RWPE2 (cell line): ENCODE results near the gene TRIM3.

ENCODE experiments used
- ATAC-seq: fragments of 200-7000 bp; cut with Tn5 transposase; 3 replicates; pipeline ENCODE4 v1.9.1; 2021; ENCODE audit warnings: low read depth
- DNase-seq: peaks from one replicate; pipeline ENCODE4 v3.0.0-alpha.2; 2020; ENCODE audit warnings: low spot score
- H3K27ac ChIP-seq: fragments of 450-650 bp; 2 replicates; pipeline ENCODE4 v1.5.1; 2017; ENCODE audit warnings: mild to moderate bottlenecking; ENCODE audit not compliant: poor library complexity, severe bottlenecking
- H3K27me3 ChIP-seq: fragments of 250-450 bp; sonication (Bioruptor Pico); 2 replicates; pipeline ENCODE4 v1.5.1; 2021; ENCODE audit warnings: mild to moderate bottlenecking, moderate library complexity; ENCODE audit not compliant: insufficient read depth, poor library complexity, severe bottlenecking
- H3K36me3 ChIP-seq: fragments of 250-450 bp; sonication (Bioruptor Pico); 2 replicates; pipeline ENCODE4 v1.5.1; 2020; ENCODE audit warnings: low read depth, mild to moderate bottlenecking, moderate library complexity
- H3K4me1 ChIP-seq: fragments of 250-450 bp; sonication (Bioruptor Pico); 2 replicates; pipeline ENCODE4 v1.5.1; 2021; ENCODE audit warnings: mild to moderate bottlenecking, moderate library complexity; ENCODE audit not compliant: insufficient read depth, poor library complexity, severe bottlenecking
- H3K4me3 ChIP-seq: fragments of 250-450 bp; sonication (Bioruptor Pico); 2 replicates; pipeline ENCODE4 v1.5.1; 2021; ENCODE audit warnings: mild to moderate bottlenecking, moderate library complexity; ENCODE audit not compliant: severe bottlenecking
- H3K9me3 ChIP-seq: fragments of 250-450 bp; sonication (Bioruptor Pico); 2 replicates; pipeline ENCODE4 v1.5.1; 2021; ENCODE audit warnings: mild to moderate bottlenecking, moderate library complexity; ENCODE audit not compliant: severe bottlenecking
- TF ChIP-seq, protein P1 (sequence below): fragments of 450-650 bp; IDR thresholded peaks from one replicate; pipeline ENCODE4 v1.5.1; 2017; ENCODE audit warnings: mild to moderate bottlenecking, moderate library complexity; ENCODE audit not compliant: poor library complexity, severe bottlenecking

TRIM3 gene

DNA sequence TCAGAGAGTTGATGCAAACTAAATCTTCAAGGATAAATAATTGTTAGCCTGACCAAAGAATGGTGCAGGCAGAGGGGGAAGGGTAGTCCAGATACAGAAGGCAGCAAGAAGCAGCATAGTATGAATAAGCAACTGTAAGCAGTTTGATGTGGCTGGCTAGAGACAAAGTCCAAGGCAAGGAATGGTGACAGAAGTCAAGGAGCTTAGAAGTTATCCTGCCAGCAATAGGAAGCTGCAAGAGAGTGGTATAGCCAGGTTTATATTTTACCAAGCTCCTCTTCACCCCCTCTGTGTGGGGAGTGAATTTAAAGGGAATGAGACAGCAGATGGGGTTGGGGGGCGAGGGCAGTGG lies 14.7 kb downstream of the TRIM3 start:
- H3K4me3 ChIP-seq, result no peak overlapping the region
- DNase-seq (no peak), ATAC-seq (no peak)
- no peaks in the 10 kb centered on the region for H3K4me1 ChIP-seq
- H3K9me3 ChIP-seq, result no peaks in the 10 kb centered on the region
- TF ChIP-seq, protein P1, sequence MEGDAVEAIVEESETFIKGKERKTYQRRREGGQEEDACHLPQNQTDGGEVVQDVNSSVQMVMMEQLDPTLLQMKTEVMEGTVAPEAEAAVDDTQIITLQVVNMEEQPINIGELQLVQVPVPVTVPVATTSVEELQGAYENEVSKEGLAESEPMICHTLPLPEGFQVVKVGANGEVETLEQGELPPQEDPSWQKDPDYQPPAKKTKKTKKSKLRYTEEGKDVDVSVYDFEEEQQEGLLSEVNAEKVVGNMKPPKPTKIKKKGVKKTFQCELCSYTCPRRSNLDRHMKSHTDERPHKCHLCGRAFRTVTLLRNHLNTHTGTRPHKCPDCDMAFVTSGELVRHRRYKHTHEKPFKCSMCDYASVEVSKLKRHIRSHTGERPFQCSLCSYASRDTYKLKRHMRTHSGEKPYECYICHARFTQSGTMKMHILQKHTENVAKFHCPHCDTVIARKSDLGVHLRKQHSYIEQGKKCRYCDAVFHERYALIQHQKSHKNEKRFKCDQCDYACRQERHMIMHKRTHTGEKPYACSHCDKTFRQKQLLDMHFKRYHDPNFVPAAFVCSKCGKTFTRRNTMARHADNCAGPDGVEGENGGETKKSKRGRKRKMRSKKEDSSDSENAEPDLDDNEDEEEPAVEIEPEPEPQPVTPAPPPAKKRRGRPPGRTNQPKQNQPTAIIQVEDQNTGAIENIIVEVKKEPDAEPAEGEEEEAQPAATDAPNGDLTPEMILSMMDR, result no peak
- no peak overlapping the region for H3K27ac ChIP-seq
- H3K27me3 ChIP-seq, result no peaks in the 10 kb centered on the region
- H3K36me3 ChIP-seq, result peaks cover 9% of the 10 kb centered on the region; the same call in 1 of the 2 replicates

DNA sequence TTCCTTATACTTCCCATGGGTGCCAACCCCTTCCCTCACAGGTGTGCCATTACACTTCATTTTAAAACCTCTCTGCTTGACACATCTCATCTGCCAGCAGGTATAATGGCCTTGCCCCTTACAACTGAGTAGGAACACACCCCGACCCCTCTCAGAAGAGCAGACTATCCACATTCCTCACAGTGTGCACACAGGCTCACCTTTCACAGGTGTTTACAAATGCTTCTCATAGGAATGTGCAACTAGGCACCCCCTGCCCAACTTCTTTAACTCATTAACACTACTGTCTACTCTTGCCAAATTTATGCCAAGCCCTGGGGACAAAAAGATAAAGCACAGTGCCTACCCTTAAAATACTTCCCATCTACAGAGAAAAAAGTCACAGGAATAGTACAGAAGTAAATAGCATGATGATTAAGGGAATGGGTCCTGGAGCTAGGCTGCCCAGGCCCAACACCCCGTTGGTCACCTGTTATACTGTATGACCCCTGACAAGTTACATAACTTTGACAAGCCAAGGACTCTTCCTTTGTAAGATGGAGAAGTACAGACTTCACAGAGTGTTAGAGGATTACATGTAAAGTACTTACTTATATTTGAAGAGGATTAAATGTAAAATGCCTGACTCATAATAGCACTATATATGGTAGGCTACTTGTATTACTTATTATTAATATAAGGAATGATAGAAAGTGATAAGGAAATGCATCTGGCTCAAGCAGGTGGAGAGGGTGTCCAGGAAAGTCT lies 15.2 kb downstream of the TRIM3 start:
- Histone ChIP-seq H3K4me1 (no peaks in the 10 kb centered on the region), H3K27ac (no peak overlapping the region), H3K36me3 (peaks cover 9% of the 10 kb centered on the region; the same call in 1 of the 2 replicates), H3K4me3 (no peak overlapping the region), H3K27me3 (no peaks in the 10 kb centered on the region), H3K9me3 (no peaks in the 10 kb centered on the region)
- ATAC-seq (peak; percentile 19; the same call in 1 of the 3 replicates), DNase-seq (no peak)
- TF ChIP-seq, protein P1, result no peak

DNA sequence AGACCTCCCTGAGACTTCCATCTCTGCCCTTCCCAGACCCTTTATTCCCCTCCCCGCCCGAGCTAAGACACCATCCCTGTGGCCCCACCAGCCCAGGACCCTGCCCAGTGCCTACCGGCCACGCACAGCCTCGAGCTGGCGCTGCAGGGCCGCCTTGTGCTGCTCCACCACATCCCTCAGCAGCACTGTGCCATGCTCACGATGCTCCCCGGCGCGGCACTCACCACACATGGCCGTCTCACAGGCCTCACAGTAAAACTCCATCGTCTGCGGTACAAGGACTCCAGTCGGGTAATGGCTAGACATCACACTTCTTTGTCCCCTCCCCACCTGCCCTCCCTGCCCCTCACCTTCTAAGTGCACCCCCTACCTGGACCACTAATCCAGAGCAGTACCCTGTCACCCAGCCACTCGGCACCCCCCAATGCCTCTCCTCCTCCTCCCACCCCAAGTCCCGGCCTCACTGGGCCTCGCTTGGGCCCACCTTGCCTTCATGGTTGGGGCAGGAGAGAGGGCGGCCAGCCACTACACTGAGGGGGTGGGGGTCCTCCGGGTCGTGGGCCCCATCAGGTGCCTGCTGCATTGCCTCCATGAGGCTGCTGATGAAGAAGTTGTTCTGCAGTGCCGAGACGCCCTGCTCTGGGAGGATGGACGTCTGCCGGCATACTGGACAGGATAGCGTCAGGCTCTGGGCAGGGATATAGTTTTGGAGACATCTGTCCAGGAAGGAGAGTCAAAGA lies 16.0 kb downstream of the TRIM3 start:
- H3K4me3 ChIP-seq, result no peak overlapping the region
- no peaks in the 10 kb centered on the region for H3K4me1 ChIP-seq
- H3K27ac ChIP-seq, result no peak overlapping the region
- TF ChIP-seq, protein P1, result no peak
- H3K27me3 ChIP-seq, result no peaks in the 10 kb centered on the region
- ATAC-seq (no peak), DNase-seq (no peak)
- H3K36me3 ChIP-seq, result peaks cover 9% of the 10 kb centered on the region; the same call in 1 of the 2 replicates
- H3K9me3 ChIP-seq, result no peaks in the 10 kb centered on the region

DNA sequence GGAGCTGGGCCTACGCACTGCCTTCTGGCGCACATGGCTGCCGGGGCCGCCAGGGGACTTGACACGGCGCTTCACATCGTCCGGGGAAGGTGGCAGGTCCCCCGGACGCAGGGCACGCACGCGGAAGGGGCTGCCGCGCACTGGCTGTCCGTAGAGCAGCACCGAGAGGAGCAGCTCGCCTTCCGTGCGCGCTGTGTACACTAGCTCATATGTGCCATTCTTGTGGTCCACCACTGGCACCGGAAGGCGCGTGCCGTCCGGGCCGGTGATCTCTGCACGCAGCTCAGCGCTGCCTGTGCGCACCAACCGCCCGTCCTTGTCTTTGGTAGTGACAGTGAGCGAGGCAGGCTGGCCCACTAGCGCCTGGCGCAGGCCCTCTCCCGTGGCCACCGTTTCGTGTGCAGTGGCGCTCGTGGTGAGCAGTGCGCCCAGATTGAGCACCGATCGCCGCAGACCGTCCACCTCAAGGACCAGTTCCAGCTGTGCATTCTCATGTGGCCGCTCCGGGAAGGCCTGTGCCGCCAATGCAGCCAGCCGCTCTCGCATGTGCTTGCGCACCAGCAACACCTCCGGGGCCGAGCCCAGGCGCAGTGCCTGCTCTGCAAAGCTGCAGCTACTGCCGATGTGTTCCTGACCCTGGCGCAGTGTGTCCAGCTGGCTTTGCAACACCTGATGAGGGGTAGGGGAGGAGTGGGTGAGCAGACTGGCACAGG lies 17.2 kb downstream of the TRIM3 start:
- TF ChIP-seq, protein P1, result no peak
- Histone ChIP-seq H3K4me3 (no peak overlapping the region), H3K27me3 (no peaks in the 10 kb centered on the region), H3K36me3 (peaks cover 10% of the 10 kb centered on the region), H3K27ac (no peak overlapping the region), H3K9me3 (no peaks in the 10 kb centered on the region), H3K4me1 (no peaks in the 10 kb centered on the region)
- ATAC-seq, result no peak
- no peak for DNase-seq
